Measurements from ENCODE around the gene EXOSC10.

The EXOSC10 gene

DNA sequence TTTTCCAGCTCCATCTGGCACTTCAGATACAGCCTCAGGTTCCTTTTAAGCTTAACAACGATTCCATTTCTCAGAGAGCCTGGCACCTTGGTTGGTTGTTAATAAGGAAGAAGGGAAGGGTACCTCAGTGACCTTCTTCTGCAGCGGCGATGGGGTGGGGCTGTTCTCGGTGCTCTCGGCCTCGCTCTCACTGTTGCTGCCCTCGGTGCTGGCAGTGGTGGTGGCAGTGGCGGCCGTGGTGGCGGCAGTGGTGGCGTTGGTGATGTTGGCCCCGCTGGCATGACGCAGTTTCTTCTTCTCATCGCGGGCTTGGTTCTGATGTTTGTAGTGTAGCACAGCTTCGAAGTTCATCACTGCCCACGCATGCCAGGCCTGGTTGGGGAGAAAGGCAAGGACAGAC is 30.7 kb upstream of the EXOSC10 start:
- no peak overlapping the region for H3K27ac ChIP-seq
- no peak for TF ChIP-seq ZFX (IDR thresholded peaks at IDR 0.05)
- no peak for TF ChIP-seq CTCF (conservative IDR thresholded peaks at IDR 0.05)

DNA sequence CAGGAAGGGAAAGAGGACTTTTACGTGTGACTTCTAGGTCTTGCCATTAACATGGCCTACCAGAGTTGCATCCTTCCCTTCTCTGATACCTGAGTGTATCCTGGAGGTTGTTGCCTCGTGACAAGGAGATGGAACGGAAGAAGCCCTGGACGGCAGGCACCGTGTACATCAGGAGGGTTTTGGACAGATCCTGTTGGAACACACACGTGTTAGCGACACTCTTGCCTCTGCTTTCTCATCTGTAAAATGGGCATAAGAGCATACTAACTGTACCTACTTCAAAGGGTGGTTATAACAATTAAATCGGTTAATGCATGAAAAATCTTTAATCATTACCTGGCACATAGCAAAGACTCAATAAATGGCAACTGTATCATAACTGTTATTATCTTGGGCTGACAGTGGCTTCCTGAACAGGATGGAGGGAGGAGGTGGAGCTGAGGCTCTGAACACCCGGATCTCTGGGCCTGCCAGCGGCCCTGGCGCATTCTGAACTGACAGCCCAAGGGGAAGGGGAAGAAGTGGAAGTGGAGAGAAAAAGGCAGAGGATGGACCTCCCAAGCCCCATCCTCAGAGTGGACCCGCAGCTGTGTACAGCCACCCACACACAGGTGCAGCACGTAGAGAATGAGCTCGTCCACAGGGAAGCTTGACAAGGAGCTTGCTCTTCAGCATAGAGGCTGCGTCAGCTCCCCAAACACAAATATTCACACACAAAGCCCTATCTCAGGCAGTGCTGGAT is 30.2 kb upstream of the EXOSC10 start:
- TF ChIP-seq CTCF (conservative IDR thresholded peaks at IDR 0.05) (no peak), ZFX (IDR thresholded peaks at IDR 0.05) (no peak)
- no peak overlapping the region for H3K27ac ChIP-seq

DNA sequence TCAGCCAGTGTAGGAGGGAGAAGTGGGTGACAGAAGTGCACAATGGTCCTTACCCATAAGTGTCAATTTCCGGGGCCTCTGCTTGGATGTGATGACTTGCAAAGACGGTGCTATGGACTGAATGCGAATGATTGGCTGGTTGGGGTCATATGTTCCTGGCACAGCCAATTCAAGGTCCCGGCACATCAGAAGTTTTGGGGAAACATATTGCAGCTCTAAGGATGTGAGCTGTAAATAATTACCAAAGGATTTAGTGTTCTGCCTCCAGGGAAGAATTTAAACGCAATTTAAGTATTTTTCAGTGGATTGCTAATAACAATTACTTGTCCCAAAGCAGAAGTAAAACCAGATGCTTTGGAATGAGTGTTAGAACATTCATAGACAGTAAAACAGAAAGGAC is 26.9 kb upstream of the EXOSC10 start:
- TF ChIP-seq ZFX (IDR thresholded peaks at IDR 0.05) (no peak), CTCF (conservative IDR thresholded peaks at IDR 0.05) (no peak)
- H3K27ac ChIP-seq, result no peak overlapping the region

GRCh38 chr1:11125931-11126330 is 26.3 kb upstream of the EXOSC10 start:
- TF ChIP-seq CTCF (conservative IDR thresholded peaks at IDR 0.05) (no peak), ZFX (IDR thresholded peaks at IDR 0.05) (no peak)
- no peak overlapping the region for H3K27ac ChIP-seq

GRCh38 chr1:11124965-11125364 is 25.3 kb upstream of the EXOSC10 start:
- no peak for TF ChIP-seq ZFX (IDR thresholded peaks at IDR 0.05)
- no peak for TF ChIP-seq CTCF (conservative IDR thresholded peaks at IDR 0.05)
- H3K27ac ChIP-seq, result no peak overlapping the region

DNA sequence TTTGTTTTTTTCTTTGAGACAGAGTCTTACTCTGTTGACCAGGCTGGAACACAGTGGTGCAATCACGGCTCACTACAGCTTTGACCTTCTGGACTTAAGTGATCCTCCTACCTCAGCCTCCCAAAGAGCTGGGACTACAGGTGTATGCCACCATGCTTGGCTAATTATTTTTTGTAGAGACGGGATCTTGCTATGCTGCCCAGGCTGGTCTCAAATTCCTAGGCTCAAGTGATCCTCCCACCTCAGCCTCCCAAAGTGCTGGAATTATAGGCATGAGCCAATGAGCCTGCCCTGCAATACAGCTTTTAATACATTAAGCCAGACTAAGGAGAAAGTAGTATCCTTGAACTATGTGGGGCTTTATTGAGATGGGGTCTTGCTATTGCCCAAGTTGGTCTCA is 16.6 kb upstream of the EXOSC10 start:
- TF ChIP-seq CTCF (conservative IDR thresholded peaks at IDR 0.05) (no peak), ZFX (IDR thresholded peaks at IDR 0.05) (no peak)
- no peak overlapping the region for H3K27ac ChIP-seq

DNA sequence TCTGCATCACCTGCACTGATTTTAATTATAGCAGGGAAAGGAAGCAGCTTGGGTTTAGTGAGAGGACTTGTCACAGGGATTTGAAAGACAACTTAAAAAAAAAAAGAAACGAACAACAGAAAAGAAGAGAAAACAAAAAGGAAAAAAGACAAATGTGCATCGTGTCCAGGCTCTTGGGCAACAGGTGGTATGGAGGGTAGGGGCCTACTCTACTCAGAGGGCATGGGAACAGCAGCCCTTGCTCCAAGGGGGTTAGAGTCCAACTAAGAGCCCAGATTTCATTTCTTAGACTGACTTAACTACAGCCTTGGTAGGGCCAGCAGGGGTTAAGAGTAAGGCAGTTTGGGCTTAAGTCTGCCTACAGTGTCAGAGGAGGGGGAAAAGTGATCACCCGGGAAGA is 15.3 kb upstream of the EXOSC10 start:
- TF ChIP-seq ZFX (IDR thresholded peaks at IDR 0.05), result no peak
- H3K27ac ChIP-seq, result no peak overlapping the region

Data from C4-2B (cell line).